H9 (cell line): Measurements from ENCODE around the gene LRRC45. TPM values are rescaled to one million over a fixed set of nuclear protein-coding genes. Genes with fewer than 3 reads are reported as not detected.

Experiments used
- DNase-seq: peaks from one replicate; pipeline ENCODE4 v3.0.0-alpha.2; 2017
- H2AFZ ChIP-seq: one replicate; pipeline ENCODE4 v1.6.1; 2013; ENCODE audit warnings: mild to moderate bottlenecking, low read length, control low read depth, moderate library complexity
- H2AK5ac ChIP-seq: 2 replicates; pipeline ENCODE4 v1.6.1; 2013; ENCODE audit warnings: low read length, control low read depth, mixed read lengths; ENCODE audit not compliant: insufficient read length
- H2BK120ac ChIP-seq: one replicate; pipeline ENCODE4 v1.6.1; 2013; ENCODE audit warnings: low read depth, mild to moderate bottlenecking, low read length, control low read depth, inconsistent platforms; ENCODE audit not compliant: poor library complexity, severe bottlenecking
- H2BK12ac ChIP-seq: 2 replicates; pipeline ENCODE4 v1.6.1; 2013; ENCODE audit warnings: low read length, control low read depth, mixed read lengths, low read depth; ENCODE audit not compliant: insufficient read length
- H2BK15ac ChIP-seq: 2 replicates; pipeline ENCODE4 v1.6.1; 2013; ENCODE audit warnings: low read depth, low read length, control low read depth
- H2BK20ac ChIP-seq: one replicate; pipeline ENCODE4 v1.6.1; 2013; ENCODE audit warnings: low read depth, mild to moderate bottlenecking, low read length, control low read depth, inconsistent platforms; ENCODE audit not compliant: poor library complexity, severe bottlenecking
- H2BK5ac ChIP-seq: 2 replicates; pipeline ENCODE4 v1.6.1; 2013; ENCODE audit warnings: low read length, control low read depth, mixed read lengths; ENCODE audit not compliant: insufficient read length
- H3K14ac ChIP-seq: 2 replicates; pipeline ENCODE4 v1.6.1; 2013; ENCODE audit warnings: low read length, control low read depth; ENCODE audit not compliant: insufficient read depth
- H3K18ac ChIP-seq: 2 replicates; pipeline ENCODE4 v1.6.1; 2013; ENCODE audit warnings: low read depth, mild to moderate bottlenecking, mixed read lengths, low read length, control low read depth; ENCODE audit not compliant: insufficient read length
- H3K23ac ChIP-seq: 2 replicates; pipeline ENCODE4 v1.6.1; 2013; ENCODE audit warnings: low read length, control low read depth, mixed read lengths, low read depth; ENCODE audit not compliant: insufficient read length
- H3K23me2 ChIP-seq: 2 replicates; pipeline ENCODE4 v1.6.1; 2013; ENCODE audit warnings: low read depth, mild to moderate bottlenecking, mixed read lengths, low read length, control low read depth; ENCODE audit not compliant: insufficient read length, poor library complexity, severe bottlenecking
- H3K27ac ChIP-seq: 2 replicates; pipeline ENCODE4 v1.5.1; 2013; ENCODE audit warnings: low read length, control low read depth, mixed read lengths, low read depth; ENCODE audit not compliant: insufficient read length
- H3K27me3 ChIP-seq: 2 replicates; pipeline ENCODE4 v1.6.1; 2013; ENCODE audit warnings: low read length, control low read depth, inconsistent platforms; ENCODE audit not compliant: insufficient read depth
- H3K4ac ChIP-seq: 2 replicates; pipeline ENCODE4 v1.6.1; 2013; ENCODE audit warnings: low read depth, mild to moderate bottlenecking, control low read depth, inconsistent platforms, low read length, moderate library complexity
- H3K4me1 ChIP-seq: 2 replicates; pipeline ENCODE4 v1.6.1; 2013; ENCODE audit warnings: low read length, control low read depth, inconsistent platforms; ENCODE audit not compliant: insufficient read depth
- H3K4me2 ChIP-seq: 2 replicates; pipeline ENCODE4 v1.6.1; 2013; ENCODE audit warnings: low read length, control low read depth, mixed read lengths; ENCODE audit not compliant: insufficient read length, insufficient read depth
- H3K56ac ChIP-seq: 2 replicates; pipeline ENCODE4 v1.6.1; 2013; ENCODE audit warnings: low read depth, mild to moderate bottlenecking, mixed read lengths, low read length, control low read depth; ENCODE audit not compliant: insufficient read length
- H3K79me1 ChIP-seq: 2 replicates; pipeline ENCODE4 v1.6.1; 2013; ENCODE audit warnings: low read depth, mild to moderate bottlenecking, moderate library complexity, low read length, control low read depth, inconsistent platforms; ENCODE audit not compliant: insufficient read depth, poor library complexity, severe bottlenecking
- H3K79me2 ChIP-seq: 2 replicates; pipeline ENCODE4 v1.6.1; 2013; ENCODE audit warnings: low read length, control low read depth, inconsistent platforms; ENCODE audit not compliant: insufficient read depth
- H3K9ac ChIP-seq: 2 replicates; pipeline ENCODE4 v1.6.1; 2013; ENCODE audit warnings: low read length, control low read depth, mixed read lengths; ENCODE audit not compliant: insufficient read length; ENCODE audit errors: extremely low read depth
- H3K9me3 ChIP-seq: one replicate; pipeline ENCODE4 v1.6.1; 2013; ENCODE audit warnings: low read depth, low read length, inconsistent platforms; ENCODE audit not compliant: control insufficient read depth
- H3T11ph ChIP-seq: one replicate; pipeline ENCODE4 v1.6.1; 2013; ENCODE audit warnings: mild to moderate bottlenecking, low read length, control low read depth, inconsistent platforms
- H4K20me1 ChIP-seq: one replicate; pipeline ENCODE4 v1.6.1; 2013; ENCODE audit not compliant: control insufficient read depth, insufficient read length, insufficient read depth
- H4K5ac ChIP-seq: 2 replicates; pipeline ENCODE4 v1.6.1; 2013; ENCODE audit warnings: low read depth, mild to moderate bottlenecking, mixed read lengths, low read length, control low read depth; ENCODE audit not compliant: insufficient read length
- H4K8ac ChIP-seq: replicated peaks from 2 replicates; pipeline ENCODE4 v1.6.1; 2013; ENCODE audit warnings: low read length, control low read depth, mixed read lengths, low read depth; ENCODE audit not compliant: insufficient read length
- H4K91ac ChIP-seq: 2 replicates; pipeline ENCODE4 v1.6.1; 2013; ENCODE audit warnings: low read depth, mild to moderate bottlenecking, moderate library complexity, mixed read lengths, low read length, control low read depth; ENCODE audit not compliant: insufficient read length
- H3K27ac Mint-ChIP-seq, 3 experiments: 2 replicates in 2 of 3; 3 replicates in 1 of 3; pipeline ENCODE4 v1.8.0; 2020 to 2021; ENCODE audit warnings: mixed read lengths in 3 of 3, mild to moderate bottlenecking in 1 of 3, moderate library complexity in 1 of 3
- H3K27me3 Mint-ChIP-seq: 2 replicates; pipeline ENCODE4 v1.8.0; 2021; ENCODE audit warnings: low read depth, mild to moderate bottlenecking, moderate library complexity, mixed read lengths
- H3K36me3 Mint-ChIP-seq, 3 experiments: 2 replicates in 2 of 3; 3 replicates in 1 of 3; pipeline ENCODE4 v1.8.0; 2020 to 2021; ENCODE audit warnings: low read depth in 3 of 3, mixed read lengths in 3 of 3; ENCODE audit not compliant: insufficient read depth in 1 of 3
- H3K4me1 Mint-ChIP-seq, 2 experiments: 2 replicates each; pipeline ENCODE4 v1.8.0; 2020; ENCODE audit warnings: mixed read lengths in 2 of 2
- H3K4me3 Mint-ChIP-seq, 2 experiments: 2 replicates in 1 of 2; 3 replicates in 1 of 2; pipeline ENCODE4 v1.8.0; 2020 to 2021; ENCODE audit warnings: mild to moderate bottlenecking in 2 of 2, mixed read lengths in 2 of 2, moderate library complexity in 1 of 2
- H3K9me3 Mint-ChIP-seq, 2 experiments: 2 replicates in 1 of 2; 3 replicates in 1 of 2; pipeline ENCODE4 v1.8.0; 2020; ENCODE audit warnings: mild to moderate bottlenecking in 2 of 2, mixed read lengths in 2 of 2, moderate library complexity in 1 of 2
- CTCF ChIP-seq: fragments of 200-600 bp; sonication (generic); conservative IDR thresholded peaks from 3 replicates; pipeline ENCODE4 v1.8.0; 2021; ENCODE audit warnings: antibody characterized with exemption, mild to moderate bottlenecking
- WGBS: extraction: QIAGEN DNeasy Blood & Tissue Kit; methylation state at CpG from one replicate; pipeline ENCODE4 v1.1.7; 2013; ENCODE audit warnings: missing lambda C conversion rate, low lambda C conversion rate, mixed read lengths; ENCODE audit not compliant: insufficient read length; ENCODE audit errors: extremely low coverage; 5-methylcytosine and 5-hydroxymethylcytosine counted together
- total RNA-seq: library from RNA; stranded (reverse); gene quantifications from 2 replicates; pipeline ENCODE4 v1.2.1, GENCODE V29; 2021

The LRRC45 gene
- total RNA-seq, 1 experiment from 2014 or later = 28.7 TPM

- no peak for DNase-seq
- no peaks in the 10 kb centered on the region for H3K9me3 Mint-ChIP-seq
- Histone ChIP-seq H3K23me2 (no peaks in the 10 kb centered on the region), H3K18ac (no peak overlapping the region), H3K56ac (no peak overlapping the region), H2BK5ac (no peak overlapping the region), H4K20me1 (peaks cover 3% of the 10 kb centered on the region), H3K23ac (no peak overlapping the region), H2BK120ac (no peak overlapping the region), H3K9ac (no peak overlapping the region), H3T11ph (no peak overlapping the region), H2AK5ac (no peak overlapping the region), H3K4me1 (no peaks in the 10 kb centered on the region), H3K27me3 (no peaks in the 10 kb centered on the region), H2BK15ac (no peak overlapping the region), H3K4ac (no peak overlapping the region), H4K5ac (no peak overlapping the region), H3K14ac (no peak overlapping the region; the same call in 1 of the 2 replicates), H3K79me1 (peaks cover 2% of the 10 kb centered on the region), H2BK12ac (no peak overlapping the region), H3K27ac (no peak overlapping the region), H4K8ac (no peak overlapping the region), H3K4me2 (peak overlapping the region; percentile 72), H4K91ac (no peak overlapping the region), H3K9me3 (no peaks in the 10 kb centered on the region), H2AFZ (no peak overlapping the region), H2BK20ac (no peak overlapping the region), H3K79me2 (no peaks in the 10 kb centered on the region)
- peaks cover 0 to 13% of the 10 kb centered on the region in 2 experiments; a peak in 2 of 4 replicates for H3K4me1 Mint-ChIP-seq
- H3K36me3 Mint-ChIP-seq = peaks cover 6 to 42% (median 39%) of the 10 kb centered on the region in 3 experiments; a peak in 6 of 7 replicates
- WGBS = no CpG with 5 or more reads among the region's 19 CpGs
- H3K27ac Mint-ChIP-seq = no peak overlapping the region; a peak in 1 of 7 replicates
- H3K27me3 Mint-ChIP-seq = no peaks in the 10 kb centered on the region; the same call in 1 of the 2 replicates
- H3K4me3 Mint-ChIP-seq = peak overlapping the region; percentile 83 to 89
- TF ChIP-seq CTCF = no peak
These were observed 29.5 kb downstream of the LRRC45 start for GRCh38 chr17:82052638-82053059.
